LHCN-M2 (cell line): ENCODE measurements around the gene TMTC2. TPM values are rescaled to one million over a fixed set of nuclear protein-coding genes. Genes with fewer than 3 reads are reported as not detected.

Experiments used
- DNase-seq: peaks from one replicate; pipeline ENCODE4 v3.0.0-alpha.2; 2012; ENCODE audit warnings: low read depth
- total RNA-seq: library from RNA; depleted of rRNA; stranded (reverse); fragments of >200 nt; gene quantifications from 2 replicates; pipeline ENCODE4 v1.2.3, GENCODE V29; 2014

The TMTC2 gene
- total RNA-seq, 1 experiment from 2014 or later: 1.2 TPM

DNA sequence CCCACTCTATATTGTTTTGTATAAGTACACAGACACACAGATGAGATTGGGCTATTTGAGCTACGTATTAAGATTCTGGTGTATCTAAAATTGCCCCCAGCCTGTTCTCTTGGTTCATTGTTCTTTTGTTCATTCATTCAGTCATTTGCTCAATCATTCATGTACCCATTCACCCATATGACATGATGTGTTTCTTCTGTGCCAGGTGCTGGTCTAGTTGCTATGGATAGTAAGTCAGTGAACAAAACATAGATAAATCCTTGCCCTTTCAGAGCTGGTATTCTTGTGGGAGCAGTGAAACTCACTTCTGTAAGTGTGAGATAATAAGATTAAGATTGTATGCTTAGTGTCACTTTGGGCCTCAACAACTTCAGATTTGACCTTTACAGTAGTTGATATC is 191.3 kb downstream of the TMTC2 start:
- no peak for DNase-seq

DNA sequence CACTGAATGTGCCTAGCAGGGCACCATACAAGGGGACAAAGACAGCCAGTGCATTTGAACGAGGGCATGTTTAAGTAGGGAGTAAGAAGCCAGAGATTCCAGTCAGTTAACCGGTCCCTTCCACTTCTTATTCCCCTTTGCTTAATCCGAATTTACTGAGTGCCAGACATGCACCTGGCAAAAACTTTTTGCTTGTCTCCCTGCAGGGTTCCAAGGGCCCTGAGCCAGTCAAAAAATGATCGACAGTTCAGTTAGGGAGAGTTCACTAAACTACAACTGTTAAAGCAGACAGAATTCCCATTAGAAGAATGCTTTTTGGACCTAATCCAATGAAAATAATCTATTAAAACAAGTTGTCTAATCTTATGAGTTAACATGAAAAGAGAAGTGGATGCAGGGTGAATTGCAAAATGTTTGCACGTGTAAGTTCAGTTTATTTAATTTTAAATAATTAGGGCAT is 193.8 kb downstream of the TMTC2 start:
- no peak for DNase-seq

DNA sequence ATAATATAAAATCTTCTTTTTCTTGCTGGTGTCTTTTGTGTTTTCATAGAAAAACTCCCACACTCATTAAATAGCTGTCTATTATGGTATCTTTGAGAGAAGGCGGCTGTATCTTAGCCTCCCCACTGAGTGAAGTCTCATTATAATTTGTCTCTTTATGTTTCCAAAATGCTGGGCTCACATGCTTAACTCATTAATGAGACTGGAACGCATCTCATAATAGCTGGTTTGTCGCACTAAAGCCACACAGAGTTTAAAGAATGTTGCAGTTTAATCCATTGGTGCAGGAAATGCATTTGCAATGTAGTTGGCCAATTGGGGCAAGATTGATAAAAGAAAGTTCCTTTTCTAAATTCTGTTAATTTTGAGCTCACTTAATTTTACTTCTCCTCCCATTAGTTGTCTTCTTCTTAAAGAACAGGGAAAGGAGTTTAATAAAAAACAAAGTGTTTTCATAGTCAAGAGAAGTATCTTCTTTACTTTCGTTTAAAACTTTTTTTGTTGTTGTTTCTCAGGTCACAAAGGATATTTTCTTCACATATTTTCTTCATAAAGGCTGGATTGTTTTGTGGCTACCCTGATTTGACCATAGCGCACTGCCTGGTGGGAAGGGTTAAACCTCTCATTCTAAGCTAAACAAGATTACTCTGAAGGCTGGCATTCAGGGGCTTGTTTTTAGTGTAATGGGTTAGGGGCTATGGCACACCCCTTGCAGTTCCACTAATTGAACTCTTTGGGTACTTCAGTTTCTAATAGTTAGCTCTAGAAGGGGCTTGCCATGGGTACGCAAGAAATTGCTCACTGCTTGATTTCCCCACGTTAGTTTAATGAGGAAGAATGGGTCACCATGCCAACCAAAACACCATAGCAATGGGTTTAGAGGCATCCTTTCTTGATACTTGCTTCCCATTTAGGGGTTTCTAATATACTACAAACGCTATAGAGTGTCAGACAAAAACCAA is 197.0 kb downstream of the TMTC2 start:
- no peak for DNase-seq

DNA sequence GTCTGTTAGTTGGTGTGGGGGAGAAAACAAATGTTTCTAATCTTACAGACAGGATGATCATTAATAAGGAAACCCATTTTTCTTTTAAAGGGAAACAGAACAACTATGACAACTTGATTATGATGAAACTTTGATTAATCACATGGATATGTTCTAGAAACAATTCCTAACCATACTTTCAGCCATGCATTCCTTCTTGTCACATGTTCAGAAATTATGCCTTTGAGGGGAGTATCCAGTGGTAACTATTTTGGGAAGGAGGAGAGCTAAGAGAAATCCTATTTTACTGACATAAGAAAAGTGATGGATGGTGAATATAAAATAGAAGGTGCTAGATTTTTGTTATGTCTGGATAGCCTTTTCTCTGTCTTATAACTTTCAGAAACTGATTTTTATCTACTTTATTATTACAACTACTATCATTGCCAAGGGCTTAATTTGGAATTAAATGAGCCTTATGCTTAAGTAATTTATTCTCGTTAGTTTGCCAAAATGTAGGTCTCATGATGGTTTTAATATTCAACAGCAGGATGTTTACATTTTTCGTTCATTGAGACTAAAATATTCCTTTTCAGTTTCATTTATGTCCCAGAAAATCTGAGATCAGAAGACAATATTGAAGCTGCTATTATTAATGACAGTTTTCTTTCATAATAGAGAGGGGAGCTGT is 200.1 kb downstream of the TMTC2 start:
- DNase-seq: no peak

DNA sequence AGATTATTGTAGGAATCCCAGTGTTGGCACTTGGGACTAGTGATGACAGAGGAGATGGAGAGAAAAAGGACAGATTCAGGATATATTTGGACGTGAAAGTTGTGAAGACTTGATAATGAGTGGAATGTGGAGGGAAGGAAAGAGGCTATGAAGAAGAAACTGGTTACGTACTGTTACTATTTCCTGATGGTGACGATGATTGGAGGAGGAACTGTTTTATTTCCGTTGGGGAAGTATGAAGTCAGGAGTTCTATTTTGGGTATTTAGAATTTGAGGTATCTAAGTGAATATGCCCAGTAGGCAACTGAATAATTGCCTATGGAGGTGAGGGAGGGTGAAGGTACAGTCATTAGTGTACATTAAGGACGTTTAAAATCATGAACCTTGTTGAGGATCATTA is 207.2 kb downstream of the TMTC2 start:
- no peak for DNase-seq

DNA sequence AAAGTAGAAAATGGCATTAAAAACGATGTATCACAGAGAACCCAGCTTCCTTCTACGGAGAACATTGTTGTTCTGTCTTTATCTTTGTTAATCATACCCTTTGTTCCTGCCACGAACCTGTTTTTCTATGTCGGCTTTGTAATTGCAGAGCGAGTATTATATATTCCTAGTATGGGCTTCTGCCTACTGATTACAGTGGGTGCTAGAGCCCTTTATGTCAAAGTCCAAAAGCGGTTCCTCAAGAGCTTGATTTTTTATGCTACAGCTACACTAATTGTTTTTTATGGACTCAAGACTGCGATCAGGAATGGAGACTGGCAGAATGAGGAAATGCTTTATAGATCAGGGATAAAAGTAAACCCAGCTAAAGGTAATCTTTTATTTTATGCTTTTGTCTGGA is 209.6 kb downstream of the TMTC2 start:
- no peak for DNase-seq

DNA sequence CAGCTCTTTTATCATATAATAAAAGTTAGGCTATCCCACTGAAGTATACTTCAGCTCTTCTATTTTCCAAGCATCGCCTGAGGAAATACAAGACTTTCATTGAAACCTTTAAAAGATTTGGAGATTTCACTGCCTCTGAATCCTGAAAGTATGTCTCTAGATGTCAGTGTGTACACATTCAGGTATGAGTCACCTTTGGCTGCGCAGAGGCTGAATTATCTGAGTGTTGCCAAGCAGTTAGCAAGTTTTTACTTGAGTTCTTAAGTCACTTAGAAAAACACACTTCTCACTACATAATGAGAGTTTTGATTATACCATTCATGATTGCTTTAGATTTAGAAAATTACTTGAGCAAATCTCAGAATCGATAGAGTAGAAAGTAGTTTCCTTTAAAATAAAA is 210.3 kb downstream of the TMTC2 start:
- no peak for DNase-seq

DNA sequence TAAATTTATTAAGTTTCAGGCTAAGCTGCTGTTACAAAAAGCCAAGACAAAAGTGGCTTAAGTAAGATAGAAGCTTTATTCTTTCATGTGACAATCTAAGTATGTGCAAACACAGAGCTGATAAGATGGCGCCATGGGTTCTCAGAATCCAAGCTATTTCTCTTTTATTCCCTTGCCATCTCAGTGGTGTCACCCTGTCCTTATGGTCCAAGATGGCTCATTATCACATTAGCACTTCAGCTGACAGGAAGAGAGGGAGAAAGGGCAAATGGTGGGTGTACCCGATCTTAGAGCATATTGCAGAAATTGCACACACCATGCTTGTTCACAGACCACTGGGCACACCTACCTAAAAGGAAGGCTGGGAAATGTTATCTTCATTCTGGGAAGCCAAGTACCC is 211.7 kb downstream of the TMTC2 start:
- DNase-seq: no peak

DNA sequence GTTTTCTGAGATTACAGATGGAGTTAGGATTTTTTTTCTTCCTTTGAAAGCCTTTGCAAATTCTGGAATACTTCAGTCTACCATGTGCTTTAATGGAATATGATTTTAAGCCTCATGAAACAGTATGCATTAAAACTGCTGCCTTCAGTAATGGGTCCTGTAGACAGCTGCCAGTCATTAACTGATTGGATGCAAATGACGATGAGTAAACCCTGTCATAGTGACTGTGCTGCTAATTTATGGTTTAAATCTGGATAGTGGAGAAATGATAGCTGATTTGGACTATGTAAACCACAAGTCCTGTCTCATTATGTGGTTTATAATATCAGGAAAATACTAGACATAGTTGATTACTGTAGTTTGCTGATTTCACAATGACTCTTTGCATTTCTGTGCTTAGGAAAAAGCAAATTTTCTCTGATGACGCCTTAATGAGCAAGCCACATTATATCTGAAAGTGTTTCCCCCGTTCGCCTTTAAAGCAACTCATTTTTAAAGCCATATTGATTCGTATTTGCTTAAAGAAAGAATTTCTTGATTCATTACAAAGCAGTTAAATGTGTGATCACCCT is 217.6 kb downstream of the TMTC2 start:
- no peak for DNase-seq

DNA sequence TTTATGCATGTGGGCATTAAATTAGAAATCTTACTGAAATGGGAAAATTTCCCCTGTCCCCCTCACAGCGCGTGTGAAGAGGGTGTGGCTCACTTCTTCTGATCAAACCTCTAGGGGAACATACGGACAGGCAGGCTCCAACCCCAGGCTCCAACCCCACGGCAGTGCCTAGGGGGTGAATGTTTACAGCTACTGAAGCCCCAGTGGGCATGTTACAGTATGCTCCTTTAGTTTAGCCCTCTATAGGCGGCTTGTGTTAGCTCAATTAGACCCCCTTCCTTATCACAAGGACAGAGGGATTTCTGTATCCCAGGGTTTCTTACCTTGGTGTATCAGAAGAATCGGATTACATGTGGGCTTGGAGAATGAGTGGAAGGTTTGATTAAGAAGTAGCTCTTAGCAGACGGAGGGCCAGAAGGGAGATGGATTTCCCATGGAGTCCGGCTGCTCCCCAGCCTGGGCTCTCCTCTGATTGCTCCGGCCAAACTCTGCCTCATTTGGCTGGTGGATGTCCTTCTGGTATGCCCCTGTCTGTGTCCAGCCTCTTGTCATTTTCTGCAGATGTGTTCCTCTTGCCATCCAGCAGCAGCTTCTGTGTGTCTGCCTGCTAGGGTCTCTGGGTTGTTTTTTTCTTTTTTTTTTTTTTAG is 223.7 kb downstream of the TMTC2 start:
- no peak for DNase-seq

DNA sequence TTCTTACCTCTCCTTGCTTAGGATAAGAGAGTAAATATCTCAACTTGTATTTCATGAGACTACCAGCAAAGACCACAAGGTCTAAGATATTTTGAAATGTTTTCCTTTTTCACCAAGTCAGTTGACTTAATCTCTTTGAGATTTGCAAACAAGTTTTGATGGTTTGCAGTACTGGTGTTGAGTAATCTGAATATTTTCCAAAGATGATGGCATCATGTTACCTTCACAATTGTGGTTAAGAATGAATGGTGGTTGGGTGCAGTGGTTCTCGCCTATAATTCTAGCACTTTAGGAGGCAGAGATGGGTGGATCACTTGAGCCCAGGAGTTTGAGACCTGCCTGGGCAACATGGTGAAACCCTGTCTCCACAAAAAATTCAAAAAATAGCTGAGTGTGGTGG is 225.7 kb downstream of the TMTC2 start:
- DNase-seq: peak; percentile 1

DNA sequence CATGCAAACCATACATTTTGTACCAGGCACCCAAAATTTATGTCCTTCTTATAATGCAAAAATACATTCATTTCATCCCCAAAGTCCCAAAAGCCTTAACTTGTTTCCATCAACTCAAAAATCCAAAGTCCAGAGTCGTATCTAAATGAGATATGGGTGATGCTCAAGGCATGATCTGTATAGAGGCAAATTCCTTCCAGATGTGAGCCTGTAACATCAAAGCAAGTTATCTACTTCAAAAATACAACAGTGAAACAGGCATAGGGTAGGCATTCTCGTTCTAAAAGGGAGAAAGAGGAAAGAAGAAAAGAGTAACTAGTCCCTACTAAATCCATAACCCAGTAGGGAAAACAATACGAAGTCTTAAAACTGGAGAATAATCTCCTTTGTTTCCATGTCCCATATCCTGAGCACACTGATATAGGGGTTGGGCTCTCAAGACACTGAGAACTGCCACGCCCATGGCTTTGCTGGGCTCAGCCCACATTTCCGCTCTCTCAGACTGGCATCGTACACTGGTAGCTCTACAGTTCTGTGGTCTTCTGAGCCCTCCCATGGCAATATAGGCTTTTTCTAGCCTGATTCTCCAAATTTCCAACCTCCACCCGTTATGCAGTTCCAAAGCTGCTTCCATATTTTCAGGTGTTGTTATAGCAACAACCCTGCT is 232.8 kb downstream of the TMTC2 start:
- no peak for DNase-seq

DNA sequence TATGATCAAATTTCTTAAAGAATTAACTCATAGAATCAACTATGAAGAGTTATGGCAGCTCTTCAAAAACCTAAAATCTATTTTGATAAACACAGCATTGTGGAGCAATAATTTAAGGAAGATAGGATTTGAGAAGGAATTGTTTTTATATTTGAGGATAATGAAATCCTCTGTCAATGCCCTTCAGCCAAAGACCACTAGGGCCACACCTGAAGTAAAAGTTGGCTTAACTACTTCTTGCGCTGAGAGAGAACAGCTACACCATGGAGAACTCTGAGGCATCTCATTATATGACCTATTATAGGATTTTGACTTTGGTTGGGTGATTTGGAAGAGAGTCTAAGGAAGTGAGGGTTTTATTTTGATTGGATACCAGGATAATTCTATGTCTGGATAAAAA is 237.2 kb downstream of the TMTC2 start:
- DNase-seq: no peak

DNA sequence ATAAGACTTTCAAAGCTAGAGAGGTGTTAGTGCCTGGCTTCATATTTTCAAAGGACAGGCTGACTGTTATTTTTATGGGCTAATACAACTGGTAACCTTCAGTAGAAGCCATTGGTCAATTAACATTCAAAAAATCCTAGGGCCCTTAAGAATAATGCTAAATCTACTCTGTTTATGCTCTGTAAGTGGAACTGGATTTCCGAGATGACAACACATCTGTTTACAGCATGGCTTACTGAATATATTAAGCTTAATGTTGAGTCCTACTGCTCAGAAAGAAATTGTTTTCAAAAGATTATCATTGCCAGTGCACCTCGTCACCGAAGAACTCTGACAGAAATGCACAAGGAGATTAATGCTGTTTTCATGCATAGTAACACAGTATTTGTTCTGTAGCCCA is 239.9 kb downstream of the TMTC2 start:
- no peak for DNase-seq

DNA sequence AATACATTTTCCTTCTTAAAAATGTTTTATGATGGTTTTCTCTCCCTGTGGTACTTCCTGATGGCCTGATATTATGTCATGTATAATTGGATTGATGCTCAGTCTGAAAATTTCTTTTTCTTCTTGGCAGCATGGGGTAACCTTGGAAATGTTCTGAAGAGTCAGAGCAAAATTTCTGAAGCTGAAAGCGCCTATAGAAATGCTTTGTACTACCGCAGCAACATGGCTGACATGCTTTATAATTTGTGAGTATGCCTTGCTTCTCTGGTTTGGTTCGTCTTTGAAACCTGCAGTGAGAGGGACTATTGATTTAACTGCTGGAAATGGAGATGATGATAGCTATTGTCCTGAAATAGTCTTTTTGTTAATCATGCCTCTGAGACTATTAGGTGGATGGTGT is 243.6 kb downstream of the TMTC2 start:
- no peak for DNase-seq

DNA sequence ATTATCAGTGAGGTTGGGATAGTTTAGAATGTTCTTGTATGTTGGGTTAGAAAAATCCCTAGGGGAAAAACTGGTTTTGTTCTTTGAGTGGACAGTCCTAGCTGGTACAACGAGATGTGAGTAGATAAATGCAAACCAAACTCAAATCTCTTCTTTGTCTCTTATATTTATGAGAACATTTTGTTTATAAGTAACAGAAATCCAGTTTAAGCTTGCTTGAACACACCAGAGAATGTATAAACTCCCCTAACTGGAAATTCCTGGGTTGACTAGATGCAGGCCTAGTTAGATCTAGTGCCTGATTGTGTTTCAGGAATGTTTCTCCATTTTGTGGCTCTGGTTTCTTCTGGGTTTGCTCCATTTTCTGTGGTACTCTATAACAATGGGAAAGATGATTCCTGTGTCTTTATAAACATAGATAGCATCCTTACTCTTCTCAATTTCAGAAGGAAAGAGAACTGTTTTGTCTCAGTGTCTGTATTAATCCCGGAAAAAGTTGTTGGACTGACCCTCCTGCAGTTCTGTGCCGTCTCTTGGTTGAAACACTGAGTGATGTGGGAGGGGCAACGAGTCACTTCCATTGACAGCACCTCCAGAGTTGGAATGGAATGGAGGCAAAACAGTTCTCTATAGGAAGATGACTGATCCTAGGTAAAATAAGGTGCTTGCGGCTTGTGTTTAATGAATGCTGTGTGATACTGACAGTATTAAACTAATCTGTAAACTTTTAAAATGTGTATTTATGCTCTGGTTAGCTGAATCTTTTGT is 244.8 kb downstream of the TMTC2 start:
- DNase-seq: no peak

DNA sequence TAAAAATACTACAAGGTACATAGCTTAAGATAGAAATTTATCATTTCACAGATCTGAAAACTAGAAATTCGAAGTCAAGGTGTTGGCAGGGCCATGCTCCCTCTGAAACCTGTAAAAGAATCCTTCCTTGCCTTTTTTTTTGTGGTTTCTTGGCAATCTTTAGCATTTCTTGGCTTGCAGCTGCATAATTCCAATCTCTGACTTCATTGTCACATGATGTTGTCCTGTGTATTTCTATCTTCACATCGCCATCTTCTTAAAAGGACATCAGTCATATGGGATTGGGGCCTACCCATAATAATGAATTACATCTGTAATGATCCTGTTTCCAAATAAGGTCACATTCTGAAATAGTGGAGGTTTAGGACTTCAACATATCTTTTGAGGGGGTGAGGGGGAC is 250.4 kb downstream of the TMTC2 start:
- no peak for DNase-seq

DNA sequence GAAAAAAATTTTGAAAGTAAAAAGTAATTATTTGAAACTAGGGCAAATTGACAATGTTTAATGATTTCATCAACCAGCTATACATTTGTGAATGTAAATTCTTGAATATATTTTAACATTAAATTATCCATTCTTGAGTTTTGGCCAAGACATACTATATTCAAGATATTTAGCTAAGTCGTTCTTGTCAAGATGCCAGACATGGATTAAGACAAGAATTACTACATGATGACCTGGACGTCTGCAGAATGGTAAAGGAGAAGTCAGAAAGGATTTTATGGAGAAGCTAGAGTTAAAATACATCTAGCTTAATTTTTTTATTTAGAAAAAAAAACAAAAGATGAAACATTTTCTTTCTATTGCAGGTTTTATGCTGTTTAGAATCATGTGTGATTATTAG is 255.8 kb downstream of the TMTC2 start:
- DNase-seq: no peak

DNA sequence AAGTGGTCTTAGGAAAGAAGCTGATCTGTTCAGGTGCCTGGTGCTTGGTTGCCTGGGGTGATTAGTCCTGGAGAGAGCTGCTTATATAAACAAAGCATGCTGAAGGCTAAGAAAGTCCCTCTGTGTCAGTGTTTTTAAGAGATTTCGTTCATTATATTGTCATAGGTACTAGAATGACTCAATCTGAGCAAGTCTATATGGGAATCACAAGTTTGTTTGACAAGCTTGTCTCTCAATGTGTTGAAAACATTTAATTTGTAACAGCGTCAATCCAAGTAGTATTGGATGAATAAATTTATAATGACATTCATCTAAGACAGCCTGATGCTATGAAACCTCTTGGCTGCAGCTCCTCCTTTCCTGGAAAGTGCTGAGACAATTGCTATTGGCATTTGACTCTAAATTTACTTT is 256.3 kb downstream of the TMTC2 start:
- DNase-seq: no peak

DNA sequence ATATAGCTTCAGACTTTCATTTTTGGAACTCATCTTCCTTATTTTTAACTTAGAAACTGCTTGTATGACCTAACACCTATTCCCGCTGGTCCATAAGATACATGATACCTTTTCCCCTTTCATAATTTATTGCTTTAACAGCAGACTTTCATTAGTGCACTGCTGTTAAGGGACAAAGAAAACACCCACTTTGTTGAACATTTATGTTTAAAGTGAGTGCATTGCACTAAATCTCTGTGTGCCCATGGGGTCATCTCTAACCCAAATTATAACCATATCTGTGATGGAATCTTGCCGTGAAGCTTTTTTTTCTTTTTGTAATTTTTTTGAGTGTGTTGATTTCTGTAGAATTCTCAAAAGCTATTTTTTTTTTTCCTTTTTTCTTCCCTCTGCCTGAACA is 261.8 kb downstream of the TMTC2 start:
- DNase-seq: no peak

DNA sequence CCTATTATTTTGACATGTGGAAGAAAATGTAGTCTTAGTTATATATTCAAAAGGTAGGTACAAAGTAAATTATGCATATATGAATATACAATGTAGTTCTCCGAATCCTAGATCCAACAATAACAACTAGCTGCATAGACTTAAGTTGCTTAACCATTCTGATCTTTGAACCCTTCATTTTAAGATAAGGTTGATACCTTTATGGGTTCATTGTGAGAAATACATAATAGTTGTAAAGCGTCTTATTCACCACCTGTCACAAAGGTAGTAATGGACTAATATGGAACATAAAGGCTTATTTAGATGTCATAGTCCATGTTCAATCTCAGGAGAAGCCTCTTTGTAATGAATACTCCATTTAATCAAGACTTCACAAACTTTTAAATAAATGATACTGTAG is 263.6 kb downstream of the TMTC2 start:
- no peak for DNase-seq
